C4-2B (cell line): ENCODE results near the gene CARS1.
A peak's percentile ranks its signal among the peaks of the same experiment; 100 is the strongest.

Experiments used
- H3K27ac ChIP-seq: fragments of 450-650 bp; 2 replicates; pipeline ENCODE4 v1.5.1; 2017
- CTCF ChIP-seq: fragments of 450-650 bp; conservative IDR thresholded peaks from 2 replicates; pipeline ENCODE4 v1.5.1; 2017; ENCODE audit warnings: mild to moderate bottlenecking
- ZFX ChIP-seq: fragments of 450-650 bp; IDR thresholded peaks from 2 replicates; pipeline ENCODE4 v1.6.1; 2017

CARS1 gene

GRCh38 chr11:2995893-2996554 is 61.2 kb downstream of the CARS1 start:
- H3K27ac ChIP-seq: no peak overlapping the region

GRCh38 chr11:2995031-2995561 is 62.1 kb downstream of the CARS1 start:
- no peak overlapping the region for H3K27ac ChIP-seq
- TF ChIP-seq CTCF: no peak
- no peak for TF ChIP-seq ZFX

More at GRCh38 chr11:2995893-2996554, 61.2 kb downstream of the CARS1 start:
- TF ChIP-seq CTCF (no peak), ZFX (no peak)

GRCh38 chr11:2994336-2994730 is 62.9 kb downstream of the CARS1 start:
- TF ChIP-seq ZFX: no peak
- no peak for TF ChIP-seq CTCF
- no peak overlapping the region for H3K27ac ChIP-seq

- TF ChIP-seq ZFX (0 out of 2 replicates have a peak, but pooled peaks have one; percentile 16), CTCF (no peak)
- H3K27ac ChIP-seq: peak overlapping the region; percentile 91
These were observed 64.3 kb downstream of the CARS1 start for GRCh38 chr11:2992997-2993325.

GRCh38 chr11:2992234-2992996 is 64.8 kb downstream of the CARS1 start, which contains the start of gene NAP1L4:
TSS of gene NAP1L4 (minus strand) at chr11:2992329. CDS start at chr11:2979220, 13,109 bp downstream.
- TF ChIP-seq ZFX (no peak), CTCF (no peak)
- peak within 1 kb of the TSS; percentile 91 for H3K27ac ChIP-seq

- TF ChIP-seq CTCF (no peak), ZFX (peak; percentile 96)
- H3K27ac ChIP-seq: peak overlapping the region; percentile 91
These were observed 65.6 kb downstream of the CARS1 start for GRCh38 chr11:2991452-2992233.
